HG03460 (cell line): ENCODE measurements around the gene TMEM221.

Source experiments
- ATAC-seq: cut with Tn5 transposase; IDR thresholded peaks from one replicate; pipeline ENCODE4 v1.9.1; 2021; ENCODE audit not compliant: unreplicated experiment

The TMEM221 gene

DNA sequence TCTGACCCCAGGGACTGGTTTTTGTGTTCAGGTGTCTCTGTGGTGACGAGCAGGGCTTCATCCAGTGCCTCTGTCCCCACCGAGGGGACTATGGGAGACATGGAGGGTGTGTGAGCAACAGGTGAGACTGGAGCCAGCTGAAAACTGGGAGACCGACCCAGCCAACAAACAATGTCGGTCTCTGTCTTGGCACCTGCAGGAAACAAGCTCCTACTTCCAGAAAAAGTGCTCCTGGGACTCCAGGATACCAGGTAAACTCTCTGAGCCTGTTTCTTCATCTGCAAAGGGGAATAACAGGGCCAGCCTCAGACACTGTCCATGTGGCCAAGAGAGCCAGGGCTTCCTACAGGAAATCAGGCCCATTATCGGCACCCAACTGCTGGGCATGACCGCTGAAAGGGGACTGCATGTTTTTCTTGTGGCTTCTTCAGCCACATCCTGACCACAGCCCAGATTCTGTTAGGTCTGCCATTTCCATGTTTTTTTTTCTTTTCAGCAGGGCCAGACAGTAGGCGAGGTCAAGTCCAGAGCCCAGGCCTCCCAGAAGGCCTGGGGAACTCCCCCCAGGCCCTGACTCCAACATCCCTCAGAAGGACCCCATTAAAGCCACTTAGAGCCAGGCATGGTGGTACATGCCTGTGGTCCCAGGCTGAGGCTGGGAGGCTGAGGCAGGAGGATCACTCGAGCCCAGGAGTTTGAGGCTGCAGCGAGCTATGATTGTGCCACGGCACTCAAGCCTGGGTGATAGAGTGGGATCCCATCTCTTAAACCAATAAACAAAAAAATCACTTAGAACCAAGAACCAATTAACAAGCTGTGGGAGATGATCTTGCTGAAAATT lies 42.2 kb downstream of the TMEM221 start:
- ATAC-seq = peak; percentile 10

- peak; percentile 64 for ATAC-seq
Observed at GRCh38 chr19:17405250-17406045, 43.0 kb downstream of the TMEM221 start, which contains the start of gene BST2. BST2 (minus strand) TSS chr19:17405630; CDS start chr19:17405575, 55 bp downstream.

DNA sequence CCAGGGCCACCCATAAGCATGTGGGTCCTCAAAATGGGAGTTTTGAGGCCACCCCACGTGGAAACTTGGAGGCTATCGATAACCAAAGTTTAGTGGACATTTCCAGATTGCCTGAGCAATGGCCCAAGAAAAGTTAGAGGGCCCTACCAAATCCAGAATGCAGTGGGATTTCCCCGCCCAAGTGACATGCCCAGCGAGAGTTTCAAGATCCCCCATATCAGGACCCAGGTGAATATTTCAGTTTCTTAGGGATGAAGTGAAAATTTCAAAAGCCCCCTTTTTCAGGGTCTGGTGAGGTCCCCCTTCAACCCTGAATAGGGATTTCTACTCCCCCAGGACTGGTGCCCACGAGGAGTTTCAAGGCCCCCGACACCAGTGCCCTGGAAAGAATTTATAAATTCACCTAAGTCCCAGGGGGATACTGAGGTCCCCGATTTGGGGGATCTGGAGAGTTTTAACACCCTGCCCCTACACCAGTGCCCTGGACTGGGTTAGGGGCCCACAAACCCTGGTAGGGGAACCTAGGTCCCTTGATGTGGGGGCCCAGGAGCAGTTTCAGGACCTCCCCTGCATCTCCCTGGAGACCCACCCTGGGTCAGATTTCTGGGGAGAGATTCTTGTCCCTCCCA lies 43.7 kb downstream of the TMEM221 start:
- no peak for ATAC-seq

DNA sequence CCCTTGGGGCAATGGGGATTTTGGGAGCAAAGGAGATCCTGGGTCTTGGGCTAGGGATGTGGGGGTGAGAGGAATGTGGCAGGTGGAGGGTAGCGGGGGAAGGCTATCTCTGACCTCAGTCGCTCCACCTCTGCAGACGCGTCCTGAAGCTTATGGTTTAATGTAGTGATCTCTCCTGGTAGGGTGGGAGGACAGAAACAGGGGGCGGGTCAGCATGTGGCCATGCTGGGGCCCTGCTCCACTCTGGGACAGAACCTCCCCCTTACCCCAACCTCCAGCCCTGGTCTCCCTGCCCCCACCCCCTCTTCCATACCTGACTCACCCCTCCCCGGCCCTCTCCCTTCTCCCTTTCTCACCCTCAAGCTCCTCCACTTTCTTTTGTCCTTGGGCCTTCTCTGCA lies 44.5 kb downstream of the TMEM221 start:
- ATAC-seq = no peak

DNA sequence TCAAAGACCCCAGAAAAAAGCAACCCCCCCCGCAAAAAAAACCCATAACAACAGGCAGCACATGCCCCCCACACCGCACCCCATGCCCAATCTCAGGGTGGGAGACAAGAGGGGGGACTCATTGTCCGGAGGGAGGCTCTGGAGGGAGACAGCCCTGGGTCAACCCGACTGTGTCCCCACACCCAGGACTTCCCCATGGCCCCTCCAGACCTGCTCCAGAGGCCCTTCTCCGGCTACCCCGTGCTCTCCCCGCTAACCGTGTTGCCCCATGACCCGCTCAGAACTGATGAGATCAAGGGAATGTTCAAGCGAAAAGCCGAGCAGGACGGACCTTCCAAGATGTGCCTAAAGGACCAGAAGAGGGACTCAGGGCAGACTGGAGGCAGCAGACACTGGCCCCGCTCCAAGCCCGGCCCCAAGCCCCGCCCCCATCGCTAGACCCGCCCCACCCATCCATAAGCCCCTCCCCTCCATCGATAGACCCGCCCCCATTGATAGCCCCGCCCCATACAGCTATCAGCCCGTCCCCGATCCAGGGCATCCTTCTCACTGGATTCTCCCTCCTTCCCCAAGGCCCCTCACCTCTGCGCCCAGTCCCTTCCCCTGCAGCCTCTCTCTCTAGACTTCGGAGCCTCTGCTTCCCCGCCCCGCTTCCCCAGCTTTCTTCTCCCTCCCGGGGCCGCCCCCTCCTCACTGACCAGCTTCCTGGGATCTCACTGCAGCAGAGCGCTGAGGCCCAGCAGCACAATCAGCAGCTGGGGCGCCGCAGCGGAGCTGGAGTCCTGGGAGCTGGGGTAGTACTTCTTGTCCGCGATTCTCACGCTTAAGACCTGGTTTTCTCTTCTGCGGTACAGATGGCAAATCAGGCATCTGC lies 45.2 kb downstream of the TMEM221 start:
- no peak for ATAC-seq

GRCh38 chr19:17401628-17402027 lies 46.8 kb downstream of the TMEM221 start:
- ATAC-seq = no peak

GRCh38 chr19:17398902-17399527 lies 49.5 kb downstream of the TMEM221 start:
- ATAC-seq = no peak

- no peak for ATAC-seq
Observed at GRCh38 chr19:17394891-17395415, 53.5 kb downstream of the TMEM221 start.

DNA sequence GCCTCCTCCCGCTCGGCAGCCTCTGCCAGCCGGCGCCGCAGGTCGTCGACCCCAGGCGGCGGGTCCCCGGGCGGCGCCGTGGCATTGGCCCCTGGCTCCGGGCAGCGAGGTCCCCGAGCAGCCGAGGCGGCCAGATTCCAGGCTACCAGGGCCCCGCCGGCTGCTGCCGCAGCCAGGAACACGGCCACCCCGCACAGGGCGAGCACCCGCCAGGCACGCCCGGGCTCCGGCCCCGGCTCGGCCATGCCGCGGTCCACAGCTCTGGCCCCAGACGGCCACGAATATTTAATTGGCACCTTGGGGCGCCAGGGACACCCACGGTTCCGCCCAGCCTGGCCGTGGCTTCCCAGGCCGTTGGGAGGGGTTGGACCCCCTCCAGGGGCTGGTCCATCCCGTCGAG lies 54.6 kb downstream of the TMEM221 start, which contains the start of gene CCDC194:
Gene CCDC194, minus strand, starts transcription at position 283 of the 400 bp plus-strand sequence. Its CDS starts 38 bp downstream, at position 245.
- ATAC-seq = no peak

DNA sequence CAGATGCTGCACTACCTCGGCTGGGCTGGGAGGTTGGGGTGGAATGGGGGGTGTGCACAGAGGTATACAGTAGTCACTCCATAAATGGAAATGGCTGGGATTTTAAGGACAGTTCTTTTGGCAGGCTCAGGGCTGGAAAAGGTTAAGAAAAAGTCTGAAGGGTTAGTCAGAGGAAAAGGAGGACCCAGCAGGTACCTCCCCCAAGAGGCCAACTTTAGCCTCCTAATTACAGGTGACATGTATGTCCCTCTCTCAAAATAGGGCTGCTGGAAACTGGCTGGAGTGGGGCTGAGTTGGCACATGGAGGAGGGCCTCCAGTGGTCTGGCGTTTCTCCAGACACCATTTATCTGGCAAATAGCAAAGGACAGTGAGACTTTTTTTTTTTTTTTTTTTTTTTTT lies 55.5 kb downstream of the TMEM221 start:
- no peak for ATAC-seq

- no peak for ATAC-seq
Observed at GRCh38 chr19:17391371-17392151, 56.9 kb downstream of the TMEM221 start.

GRCh38 chr19:17390665-17391370 lies 57.6 kb downstream of the TMEM221 start:
- peak; percentile 91 for ATAC-seq

- no peak for ATAC-seq
Observed at GRCh38 chr19:17389957-17390664, 58.4 kb downstream of the TMEM221 start.

DNA sequence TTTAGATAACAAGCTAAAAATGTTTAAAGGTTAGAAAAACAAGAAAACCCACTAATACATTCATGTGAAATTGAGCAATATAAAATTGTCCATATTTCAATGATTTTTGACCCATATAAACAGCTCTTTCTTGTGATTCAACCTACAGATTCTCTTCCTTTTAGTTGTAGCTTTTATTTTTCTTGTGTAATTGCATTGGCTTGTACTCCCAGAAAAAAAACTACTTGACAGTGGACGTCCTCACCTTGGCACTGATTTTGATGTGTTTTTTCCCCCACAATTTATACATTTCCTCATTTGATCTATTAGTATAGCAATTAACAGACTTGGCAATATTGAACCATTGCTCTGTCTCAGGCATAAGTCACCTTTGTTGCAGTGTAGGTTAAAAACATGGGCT lies 59.2 kb downstream of the TMEM221 start:
- ATAC-seq = no peak

DNA sequence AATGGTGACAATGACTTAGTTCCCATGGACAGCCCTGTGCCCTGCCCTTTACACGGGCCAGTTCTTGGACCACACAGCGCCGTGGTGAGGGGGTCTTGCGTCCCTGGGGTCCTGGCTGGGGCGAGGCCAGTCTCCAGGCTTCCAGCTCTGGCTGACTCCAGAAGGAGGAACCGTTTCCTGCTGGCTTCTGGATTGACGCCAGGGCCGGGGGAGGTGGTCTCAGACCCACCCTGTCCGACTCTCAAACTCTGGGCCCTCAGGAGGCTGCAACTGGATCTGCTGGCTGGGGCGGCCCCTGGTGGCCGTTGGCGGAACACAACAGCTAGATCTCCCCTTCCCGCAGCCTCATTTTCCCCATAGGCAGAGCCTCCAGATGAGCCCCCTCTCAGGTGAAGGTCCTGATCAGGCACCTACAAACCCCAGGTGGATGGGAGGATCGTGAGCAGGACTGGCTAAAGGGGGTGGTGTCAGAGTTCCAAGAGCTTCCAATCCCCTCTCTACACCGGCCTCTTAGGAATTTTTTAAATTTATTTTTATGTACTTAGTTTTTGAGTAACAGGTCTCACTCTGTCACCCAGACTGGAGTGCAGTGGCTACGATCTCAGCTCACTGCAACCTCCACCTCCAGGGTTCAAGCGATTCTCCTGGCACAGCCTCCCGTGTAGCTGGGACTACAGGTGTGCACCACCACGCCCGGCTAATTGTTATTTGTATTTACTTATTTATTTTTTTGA lies 62.4 kb downstream of the TMEM221 start:
- no peak for ATAC-seq
